NB4 (cell line): Measurements from ENCODE around the gene NETO2.

ENCODE experiments used
- CTCF ChIP-seq: IDR thresholded peaks from one replicate; pipeline ENCODE4 v1.5.1; 2012; ENCODE audit warnings: low read depth, low read length
- MYC ChIP-seq: IDR thresholded peaks from 2 replicates; pipeline ENCODE4 v1.6.1; 2011; ENCODE audit warnings: low read depth, low read length
- POLR2A ChIP-seq: IDR thresholded peaks from 2 replicates; pipeline ENCODE4 v1.6.1; 2011; ENCODE audit warnings: mild to moderate bottlenecking; ENCODE audit not compliant: insufficient read length; ENCODE audit errors: extremely low read depth
- TF ChIP-seq, protein P1 (sequence below): IDR thresholded peaks from 2 replicates; pipeline ENCODE4 v1.6.1; 2011; ENCODE audit warnings: low read depth, low read length

DNA sequence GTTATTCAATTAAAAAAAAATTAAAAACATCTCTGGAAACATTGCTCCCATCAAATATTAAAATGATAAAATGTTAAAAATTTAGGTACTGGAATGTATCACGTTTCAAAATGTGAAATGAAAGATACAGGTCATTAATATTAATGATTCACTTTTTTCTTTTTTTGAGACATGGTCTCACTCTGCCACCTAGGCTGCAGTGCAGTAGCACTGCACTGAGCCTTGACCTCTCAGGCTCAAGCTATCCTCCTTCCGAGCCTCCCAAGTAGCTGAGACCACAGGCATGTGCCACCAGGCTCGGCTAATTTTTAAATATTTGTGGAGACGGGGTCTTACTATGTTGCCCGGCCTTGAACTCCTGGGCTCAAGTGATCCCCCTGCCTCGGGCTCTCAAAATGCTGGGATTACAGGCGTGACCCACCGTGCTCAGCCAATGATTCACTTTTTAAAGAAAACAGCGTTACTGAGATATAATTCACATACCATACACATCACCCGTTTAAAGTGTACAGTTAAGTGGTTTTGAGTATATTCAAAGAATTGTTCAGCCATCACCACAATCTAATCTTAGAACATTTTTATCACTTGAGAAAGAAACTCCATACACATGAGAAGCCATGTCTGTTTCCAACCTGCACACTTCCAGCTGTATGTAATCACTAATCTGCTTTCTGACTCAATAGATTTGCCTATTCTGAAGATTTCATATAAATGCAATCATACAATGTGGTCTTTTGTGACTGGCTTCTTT lies 19.1 kb upstream of the NETO2 start:
- no peak for TF ChIP-seq CTCF
- TF ChIP-seq POLR2A = no peak
- TF ChIP-seq, protein P1, sequence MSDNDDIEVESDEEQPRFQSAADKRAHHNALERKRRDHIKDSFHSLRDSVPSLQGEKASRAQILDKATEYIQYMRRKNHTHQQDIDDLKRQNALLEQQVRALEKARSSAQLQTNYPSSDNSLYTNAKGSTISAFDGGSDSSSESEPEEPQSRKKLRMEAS = no peak
- TF ChIP-seq MYC = no peak
